Measurements from ENCODE around the gene PRKCE. TPM values are rescaled to one million over a fixed set of nuclear protein-coding genes. Genes with fewer than 3 reads are reported as not detected.

Gene PRKCE
- polyA plus RNA-seq, 3 donors: 1.3 to 7.7 (median 2.3) TPM

- H4K20me1 ChIP-seq (ENCODE audit: insufficient read depth, low read length): no peaks in the 10 kb centered on the region
- H3K27ac Mint-ChIP-seq: no peak overlapping the region
- no peak overlapping the region for H3K9ac ChIP-seq (ENCODE audit: insufficient read depth, low read length, poor library complexity, severe bottlenecking)
- H3K27ac ChIP-seq (ENCODE audit: low read depth in 1 of 2, low read length in 2 of 2): no peak overlapping the region
- no peak for TF ChIP-seq CTCF (IDR thresholded peaks at IDR 0.05)
- no peaks in the 10 kb centered on the region for H3K27me3 ChIP-seq (ENCODE audit: control insufficient read depth in 2 of 2, insufficient read depth in 2 of 2, low read length in 2 of 2)
- H3K36me3 Mint-ChIP-seq: no peaks in the 10 kb centered on the region
- no peaks in the 10 kb centered on the region for H3K4me1 ChIP-seq (ENCODE audit: control insufficient read depth in 1 of 2, insufficient read depth in 2 of 2, low read length in 2 of 2)
- H2AFZ ChIP-seq (ENCODE audit: insufficient read depth, low read depth, low read length, poor library complexity, severe bottlenecking): no peak overlapping the region
- H3K79me2 ChIP-seq (ENCODE audit: insufficient read depth, low read length): no peaks in the 10 kb centered on the region
- H3K4me3 Mint-ChIP-seq: no peak overlapping the region
- H3K9me3 Mint-ChIP-seq: no peaks in the 10 kb centered on the region
- peaks cover 0 to 3% (median 0%) of the 10 kb centered on the region in 3 donors for H3K27me3 Mint-ChIP-seq (ENCODE audit: low read depth in 3 of 3)
- intact Hi-C loops (cut with micrococcal nuclease): no loop called here
- 92% methylated on average over 5 of the region's 14 CpGs for WGBS (ENCODE audit: insufficient coverage)
- no peaks in the 10 kb centered on the region for H3K36me3 ChIP-seq (replicated peaks in 1 of 2; ENCODE audit: control insufficient read depth in 1 of 2, insufficient read depth in 2 of 2, low read length in 2 of 2)
- H3K9me3 ChIP-seq (replicated peaks in 1 of 2; ENCODE audit: control insufficient read depth in 1 of 2, insufficient read depth in 1 of 2, low read length in 2 of 2): no peaks in the 10 kb centered on the region
- DNase-seq: no peak
- peaks cover 4% of the 10 kb centered on the region for H3K4me1 Mint-ChIP-seq
- H3K4me2 ChIP-seq (replicated peaks; ENCODE audit: extremely low read depth, low read length, poor library complexity, severe bottlenecking): no peak overlapping the region
- no peak overlapping the region for H3K4me3 ChIP-seq (replicated peaks in 1 of 3; ENCODE audit: low read depth in 2 of 3, low read length in 3 of 3)
Observed at GRCh38 chr2:46174345-46175170, 523.1 kb downstream of the PRKCE start.

GRCh38 chr2:46175419-46175818 is 523.9 kb downstream of the PRKCE start:
- Histone ChIP-seq H3K4me2 (replicated peaks; ENCODE audit: extremely low read depth, low read length, poor library complexity, severe bottlenecking) (no peak overlapping the region), H3K79me2 (ENCODE audit: insufficient read depth, low read length) (no peaks in the 10 kb centered on the region), H3K9ac (ENCODE audit: insufficient read depth, low read length, poor library complexity, severe bottlenecking) (no peak overlapping the region), H2AFZ (ENCODE audit: insufficient read depth, low read depth, low read length, poor library complexity, severe bottlenecking) (no peak overlapping the region), H4K20me1 (ENCODE audit: insufficient read depth, low read length) (no peaks in the 10 kb centered on the region), H3K4me3 (replicated peaks in 1 of 3; ENCODE audit: low read depth in 2 of 3, low read length in 3 of 3) (no peak overlapping the region), H3K9me3 (replicated peaks in 1 of 2; ENCODE audit: control insufficient read depth in 1 of 2, insufficient read depth in 1 of 2, low read length in 2 of 2) (no peaks in the 10 kb centered on the region), H3K36me3 (replicated peaks in 1 of 2; ENCODE audit: control insufficient read depth in 1 of 2, insufficient read depth in 2 of 2, low read length in 2 of 2) (no peaks in the 10 kb centered on the region), H3K27me3 (ENCODE audit: control insufficient read depth in 2 of 2, insufficient read depth in 2 of 2, low read length in 2 of 2) (no peaks in the 10 kb centered on the region), H3K27ac (ENCODE audit: low read depth in 1 of 2, low read length in 2 of 2) (no peak overlapping the region), H3K4me1 (ENCODE audit: control insufficient read depth in 1 of 2, insufficient read depth in 2 of 2, low read length in 2 of 2) (no peaks in the 10 kb centered on the region)
- peaks cover 0 to 3% (median 0%) of the 10 kb centered on the region in 3 donors for H3K27me3 Mint-ChIP-seq (ENCODE audit: low read depth in 3 of 3)
- intact Hi-C loops (cut with micrococcal nuclease): no loop called here
- TF ChIP-seq CTCF (IDR thresholded peaks at IDR 0.05): no peak
- DNase-seq: no peak
- H3K4me3 Mint-ChIP-seq: no peak overlapping the region
- no peaks in the 10 kb centered on the region for H3K9me3 Mint-ChIP-seq
- H3K36me3 Mint-ChIP-seq: no peaks in the 10 kb centered on the region
- no peak overlapping the region for H3K27ac Mint-ChIP-seq
- peaks cover 4% of the 10 kb centered on the region for H3K4me1 Mint-ChIP-seq
- no CpG with 5 or more reads among the region's 4 CpGs for WGBS (ENCODE audit: insufficient coverage)
